ENCODE measurements around the gene CTNNAL1. TPM values are rescaled to one million over a fixed set of nuclear protein-coding genes. Genes with fewer than 3 reads are reported as not detected.

The CTNNAL1 gene
- polyA plus RNA-seq, 1 of the 3 experiments (the other 2 are of a cell fraction), result 32.8 TPM

DNA sequence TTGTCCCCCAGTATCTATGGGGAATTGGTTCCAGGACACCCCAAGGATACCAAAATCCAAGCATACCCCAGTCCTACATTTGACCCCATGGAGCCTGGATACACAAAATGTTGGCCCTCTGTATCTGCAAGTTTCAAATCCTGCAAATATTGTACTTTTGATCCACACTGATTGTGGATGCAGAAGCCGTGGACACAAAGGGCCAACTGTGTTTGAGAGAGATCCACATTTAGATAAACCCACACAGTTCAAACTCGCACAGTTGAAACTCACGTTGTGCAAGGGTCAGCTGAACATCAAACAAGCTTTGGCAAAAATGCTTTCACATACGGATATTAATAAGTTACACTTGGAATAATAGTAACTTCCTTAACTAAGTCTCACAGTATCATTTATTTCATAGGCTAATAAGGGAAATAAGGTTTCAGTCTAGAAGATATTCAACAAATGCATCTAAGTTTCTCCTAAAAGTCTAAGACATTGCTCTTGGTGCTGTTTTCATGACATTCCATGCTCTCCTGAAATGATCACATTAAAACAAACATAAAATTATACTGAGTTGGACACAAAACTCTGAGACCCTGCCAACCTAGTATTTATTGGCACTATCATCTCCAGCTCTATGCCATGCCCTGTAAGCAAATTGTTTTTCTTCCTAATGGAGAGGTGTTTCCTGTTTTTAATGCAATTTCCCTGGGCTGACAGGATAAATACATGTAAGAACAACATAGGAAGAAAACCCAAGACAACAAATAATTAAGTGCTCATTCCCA is 118.9 kb downstream of the CTNNAL1 start:
- TF ChIP-seq RXRA (IDR thresholded peaks at IDR 0.05; ENCODE audit: borderline replicate concordance, low read depth) (no peak), EZH2phosphoT487 (IDR thresholded peaks at IDR 0.05; ENCODE audit: borderline replicate concordance, low read depth) (no peak), NRF1 (IDR thresholded peaks at IDR 0.05; ENCODE audit: low read depth, low read length) (no peak), NFIC (IDR thresholded peaks at IDR 0.05; ENCODE audit: borderline replicate concordance) (no peak), REST (IDR thresholded peaks at IDR 0.05; ENCODE audit: low read depth, low read length) (no peak), SIN3A (IDR thresholded peaks at IDR 0.05; ENCODE audit: borderline replicate concordance, low read depth, low read length) (no peak), RCOR1 (IDR thresholded peaks at IDR 0.05; ENCODE audit: low read length) (no peak)
- TF ChIP-seq, protein P1, sequence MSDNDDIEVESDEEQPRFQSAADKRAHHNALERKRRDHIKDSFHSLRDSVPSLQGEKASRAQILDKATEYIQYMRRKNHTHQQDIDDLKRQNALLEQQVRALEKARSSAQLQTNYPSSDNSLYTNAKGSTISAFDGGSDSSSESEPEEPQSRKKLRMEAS (IDR thresholded peaks at IDR 0.05; ENCODE audit: low read depth), result no peak
- TF ChIP-seq, protein P2, sequence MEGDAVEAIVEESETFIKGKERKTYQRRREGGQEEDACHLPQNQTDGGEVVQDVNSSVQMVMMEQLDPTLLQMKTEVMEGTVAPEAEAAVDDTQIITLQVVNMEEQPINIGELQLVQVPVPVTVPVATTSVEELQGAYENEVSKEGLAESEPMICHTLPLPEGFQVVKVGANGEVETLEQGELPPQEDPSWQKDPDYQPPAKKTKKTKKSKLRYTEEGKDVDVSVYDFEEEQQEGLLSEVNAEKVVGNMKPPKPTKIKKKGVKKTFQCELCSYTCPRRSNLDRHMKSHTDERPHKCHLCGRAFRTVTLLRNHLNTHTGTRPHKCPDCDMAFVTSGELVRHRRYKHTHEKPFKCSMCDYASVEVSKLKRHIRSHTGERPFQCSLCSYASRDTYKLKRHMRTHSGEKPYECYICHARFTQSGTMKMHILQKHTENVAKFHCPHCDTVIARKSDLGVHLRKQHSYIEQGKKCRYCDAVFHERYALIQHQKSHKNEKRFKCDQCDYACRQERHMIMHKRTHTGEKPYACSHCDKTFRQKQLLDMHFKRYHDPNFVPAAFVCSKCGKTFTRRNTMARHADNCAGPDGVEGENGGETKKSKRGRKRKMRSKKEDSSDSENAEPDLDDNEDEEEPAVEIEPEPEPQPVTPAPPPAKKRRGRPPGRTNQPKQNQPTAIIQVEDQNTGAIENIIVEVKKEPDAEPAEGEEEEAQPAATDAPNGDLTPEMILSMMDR (IDR thresholded peaks at IDR 0.05), result no peak
- no peak overlapping the region for H3K9ac ChIP-seq
- H3K36me3 ChIP-seq (replicated peaks in 1 of 2; ENCODE audit: control insufficient read depth in 1 of 2, insufficient read depth in 2 of 2, low read length in 1 of 2), result peaks cover 55 to 91% of the 10 kb centered on the region in 2 experiments
- H3K27ac ChIP-seq (ENCODE audit: low read depth in 2 of 2, low read length in 1 of 2), result no peak overlapping the region
- H3K4me2 ChIP-seq, result no peak overlapping the region
- no peak for DNase-seq
- H3K9me3 ChIP-seq, result no peaks in the 10 kb centered on the region
- H3K4me3 ChIP-seq (ENCODE audit: low read depth in 2 of 2, low read length in 1 of 2), result no peak overlapping the region
- H2AFZ ChIP-seq (ENCODE audit: low read depth), result no peak overlapping the region
- H3K4me1 ChIP-seq (ENCODE audit: control insufficient read depth in 1 of 2, insufficient read depth in 2 of 2, low read depth in 1 of 2, low read length in 1 of 2), result no peaks in the 10 kb centered on the region
- 85% methylated on average over 4 of the region's 4 CpGs for WGBS (ENCODE audit: low lambda C conversion rate)
- no peaks in the 10 kb centered on the region for H3F3A ChIP-seq (replicated peaks; ENCODE audit: insufficient read depth)
- no peaks in the 10 kb centered on the region for H3K79me2 ChIP-seq (ENCODE audit: insufficient read depth)
- ChIA-PET POLR2A (no interaction called here), CTCF (no interaction called here)
- H4K20me1 ChIP-seq (ENCODE audit: insufficient read depth), result no peaks in the 10 kb centered on the region
- H3K9me2 ChIP-seq, result no peaks in the 10 kb centered on the region
- H3K27me3 ChIP-seq (ENCODE audit: insufficient read depth), result no peaks in the 10 kb centered on the region

Small RNA genes lying within 50 kb of the gene (small RNA-seq; reads per million reads assigned to genes)
- gene MIR32, result 0.98 to 70.6 (median 55.6) reads per million in 7 experiments
- gene RF00019, result 0 reads per million in 7 experiments

Other genes starting within 250 kb of the CTNNAL1 start
- gene ACTL7B, start 157.5 kb downstream of the CTNNAL1 start, polyA plus RNA-seq (2012; rRNA removed), result 0.06 and 0.07 TPM in 2 replicates
- not detected in 2 replicates for gene ACTL7A, start 151.2 kb downstream of the CTNNAL1 start, polyA plus RNA-seq (2012; rRNA removed)
- gene ELP1, start 79.4 kb downstream of the CTNNAL1 start, polyA plus RNA-seq (2012; rRNA removed), result 19.1 and 25.2 TPM in 2 replicates
- gene ABITRAM, start 79.1 kb downstream of the CTNNAL1 start, polyA plus RNA-seq (2012; rRNA removed), result 13.9 and 18.2 TPM in 2 replicates
- 17.5 and 26.0 TPM in 2 replicates for gene TMEM245, start 106.4 kb upstream of the CTNNAL1 start, polyA plus RNA-seq (2012; rRNA removed)
- 3.7 and 5.2 TPM in 2 replicates for gene FRRS1L, start 153.8 kb upstream of the CTNNAL1 start, polyA plus RNA-seq (2012; rRNA removed)

Measured in SK-N-SH (cell line).